ENCODE data around the gene CECR2. TPM values are rescaled to one million over a fixed set of nuclear protein-coding genes. Genes with fewer than 3 reads are reported as not detected.
A peak's percentile ranks its signal among the peaks of the same experiment; 100 is the strongest.

Gene CECR2
- total RNA-seq, 1 experiment from 2014 or later, result 111 TPM

GRCh38 chr22:17430412-17430811, 61.2 kb downstream of the CECR2 start:
- Mint-ChIP-seq H3K36me3 (no peaks in the 10 kb centered on the region; the same call in 1 of the 2 replicates), H3K4me1 (peaks cover 73% of the 10 kb centered on the region), H3K27ac (peak overlapping the region; percentile 51), H3K27me3 (ENCODE audit: low read depth) (no peaks in the 10 kb centered on the region), H3K4me3 (no peak overlapping the region), H3K9me3 (no peaks in the 10 kb centered on the region)
- ChIA-PET POLR2A (interaction anchor here (1.1 kb wide), 1 partner anchor 12 kb away, joined by 4 read pairs; no protein-coding TSS in a partner anchor), CTCF (interaction anchor here (0.7 to 1.5 kb wide), 2 partner anchors 65 to 216 kb away, joined by 3 to 4 read pairs; no protein-coding TSS in a partner anchor)
- TF ChIP-seq SOX15 (CRISPR knock-in tag; IDR thresholded peaks at IDR 0.05) (no peak), CTCF (IDR thresholded peaks at IDR 0.05) (no peak), ATF3 (CRISPR knock-in tag; conservative IDR thresholded peaks at IDR 0.05) (no peak), USF2 (CRISPR knock-in tag; IDR thresholded peaks at IDR 0.05) (no peak), GTF2I (CRISPR knock-in tag; conservative IDR thresholded peaks at IDR 0.05) (no peak), ELF4 (CRISPR knock-in tag; IDR thresholded peaks at IDR 0.05; ENCODE audit: low read depth) (no peak), IRF1 (CRISPR knock-in tag; IDR thresholded peaks at IDR 0.05) (no peak), E2F5 (CRISPR knock-in tag; IDR thresholded peaks at IDR 0.05) (no peak), ZNF219 (CRISPR knock-in tag; IDR thresholded peaks at IDR 0.05; ENCODE audit: borderline replicate concordance) (no peak), ETV6 (CRISPR knock-in tag; IDR thresholded peaks at IDR 0.05) (no peak), ZSCAN18 (CRISPR knock-in tag; IDR thresholded peaks at IDR 0.05) (no peak), USF1 (CRISPR knock-in tag; IDR thresholded peaks at IDR 0.05) (no peak), SMAD4 (CRISPR knock-in tag; IDR thresholded peaks at IDR 0.05) (no peak), NR1H2 (CRISPR knock-in tag; IDR thresholded peaks at IDR 0.05) (no peak), TEAD4 (CRISPR knock-in tag; IDR thresholded peaks at IDR 0.05) (no peak), ATF1 (CRISPR knock-in tag; IDR thresholded peaks at IDR 0.05) (no peak), AR (CRISPR knock-in tag; IDR thresholded peaks at IDR 0.05) (no peak), ZNF425 (CRISPR knock-in tag; conservative IDR thresholded peaks at IDR 0.05) (no peak)
- ATAC-seq, result no peak
- no peak for DNase-seq (ENCODE audit: low spot score)

All from WTC11 (cell line).